Mucosa of rectum (tissue), 2 donors: Measurements from ENCODE around the gene GEMIN7.

ENCODE experiments used
- H3K27ac ChIP-seq, 2 donors: one replicate each; pipeline ENCODE4 v1.7.0; 2013; ENCODE audit warnings: inconsistent platforms in 2 of 2, low read depth in 2 of 2, low read length in 2 of 2
- H3K27me3 ChIP-seq, 2 donors: one replicate each; pipeline ENCODE4 v1.7.0; 2013; ENCODE audit warnings: low read length in 2 of 2; ENCODE audit not compliant: control insufficient read depth in 2 of 2, insufficient read depth in 2 of 2
- H3K36me3 ChIP-seq, 2 donors: one replicate each; pipeline ENCODE4 v1.7.0; 2013; ENCODE audit warnings: low read length in 2 of 2; ENCODE audit not compliant: control insufficient read depth in 2 of 2, insufficient read depth in 2 of 2
- H3K4me1 ChIP-seq, 2 donors: one replicate each; pipeline ENCODE4 v1.7.0; 2013; ENCODE audit warnings: low read length in 2 of 2, mild to moderate bottlenecking in 1 of 2; ENCODE audit not compliant: control insufficient read depth in 2 of 2, insufficient read depth in 2 of 2
- H3K4me3 ChIP-seq, 2 donors: one replicate each; pipeline ENCODE4 v1.7.0; 2013; ENCODE audit warnings: low read length in 2 of 2
- H3K9ac ChIP-seq, 2 donors: one replicate each; pipeline ENCODE4 v1.7.0; 2013; ENCODE audit warnings: low read length in 2 of 2, low read depth in 1 of 2, mild to moderate bottlenecking in 1 of 2
- H3K9me3 ChIP-seq, 2 donors: one replicate each; pipeline ENCODE4 v1.7.0; 2013; ENCODE audit warnings: low read length in 2 of 2; ENCODE audit not compliant: control insufficient read depth in 2 of 2
- donor health status: healthy.
- donor health status: Normal muscosa, but diverticular disease.

GEMIN7 gene

DNA sequence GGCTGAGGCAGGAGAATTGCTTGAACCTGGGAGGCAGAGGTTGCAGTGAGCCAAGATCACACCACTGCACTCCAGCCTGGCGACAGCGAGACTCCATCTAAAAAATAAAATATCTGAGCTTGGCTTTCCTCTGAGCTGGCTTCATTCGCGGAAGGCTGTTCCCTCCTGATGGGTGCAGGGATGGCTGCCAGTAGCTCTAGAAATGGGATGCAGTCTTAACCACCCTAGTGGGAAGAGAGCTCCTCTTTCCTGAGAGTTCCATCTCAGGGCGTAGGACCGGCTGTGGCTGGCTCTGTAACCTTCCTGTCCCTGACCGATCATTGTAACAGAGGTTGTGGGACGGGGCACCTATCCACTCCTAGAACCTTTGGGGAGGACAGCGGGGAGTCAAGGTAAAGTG lies 46.3 kb downstream of the GEMIN7 start:
- H3K27me3 ChIP-seq, result no peaks in the 10 kb centered on the region
- peaks cover 0 to 3% of the 10 kb centered on the region in 2 donors for H3K36me3 ChIP-seq
- no peak overlapping the region for H3K4me3 ChIP-seq
- H3K9me3 ChIP-seq, result no peaks in the 10 kb centered on the region
- no peak overlapping the region for H3K9ac ChIP-seq
- H3K27ac ChIP-seq, result no peak overlapping the region
- peaks cover 14 to 19% of the 10 kb centered on the region in 2 donors for H3K4me1 ChIP-seq

DNA sequence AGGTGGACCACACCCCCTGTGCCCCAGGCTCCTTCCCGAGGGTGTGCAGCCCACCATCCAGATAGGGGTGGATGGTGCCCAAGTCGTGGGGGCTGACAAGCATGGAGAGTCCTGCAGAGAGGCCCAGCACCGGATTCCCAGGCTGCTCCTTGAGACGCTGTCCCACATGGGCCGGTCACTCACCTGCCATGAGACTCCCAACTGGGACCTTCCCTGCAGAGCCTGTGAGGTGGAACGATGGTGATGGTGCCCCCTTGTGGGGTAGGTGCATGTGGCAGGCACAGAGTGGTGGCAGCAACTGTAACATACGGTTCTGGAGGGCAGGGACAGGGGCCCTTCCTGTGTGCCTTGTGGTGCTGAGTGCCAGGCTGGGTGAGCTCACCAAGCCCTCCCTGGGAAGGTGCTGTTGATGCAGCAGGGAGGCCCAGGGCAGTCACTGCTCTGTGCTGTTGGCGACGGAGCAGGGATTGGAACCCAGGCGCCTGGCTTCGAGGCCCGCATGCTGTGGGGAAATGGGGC lies 47.0 kb downstream of the GEMIN7 start:
- no peaks in the 10 kb centered on the region for H3K9me3 ChIP-seq
- H3K27ac ChIP-seq, result no peak overlapping the region
- peaks cover 14 to 19% of the 10 kb centered on the region in 2 donors for H3K4me1 ChIP-seq
- no peak overlapping the region for H3K9ac ChIP-seq
- H3K27me3 ChIP-seq, result no peaks in the 10 kb centered on the region
- no peak overlapping the region for H3K4me3 ChIP-seq
- H3K36me3 ChIP-seq, result peaks cover 0 to 3% of the 10 kb centered on the region in 2 donors

DNA sequence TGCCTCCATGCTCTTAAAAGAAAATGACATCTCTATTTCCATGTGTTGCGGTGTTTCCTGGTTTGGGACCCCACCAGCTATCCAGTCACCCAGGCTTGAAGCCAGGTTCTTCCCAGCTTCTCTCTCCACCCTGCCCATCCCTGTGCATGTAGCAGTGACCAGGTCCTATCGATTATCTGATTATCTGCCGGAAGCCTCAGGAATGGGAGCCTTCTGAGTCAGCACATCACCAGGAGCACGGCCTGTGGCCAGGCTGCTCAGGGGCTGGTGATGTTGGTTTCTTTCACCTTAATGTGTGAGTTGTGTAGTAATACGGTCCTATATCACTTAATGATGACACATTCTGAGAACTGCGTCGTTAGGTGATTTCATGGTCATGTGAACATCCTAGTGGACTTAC lies 47.6 kb downstream of the GEMIN7 start:
- Histone ChIP-seq H3K9me3 (no peaks in the 10 kb centered on the region), H3K36me3 (peaks cover 0 to 3% of the 10 kb centered on the region in 2 donors), H3K27me3 (no peaks in the 10 kb centered on the region), H3K27ac (no peak overlapping the region), H3K4me3 (no peak overlapping the region), H3K9ac (no peak overlapping the region), H3K4me1 (peaks cover 12 to 14% of the 10 kb centered on the region in 2 donors)

DNA sequence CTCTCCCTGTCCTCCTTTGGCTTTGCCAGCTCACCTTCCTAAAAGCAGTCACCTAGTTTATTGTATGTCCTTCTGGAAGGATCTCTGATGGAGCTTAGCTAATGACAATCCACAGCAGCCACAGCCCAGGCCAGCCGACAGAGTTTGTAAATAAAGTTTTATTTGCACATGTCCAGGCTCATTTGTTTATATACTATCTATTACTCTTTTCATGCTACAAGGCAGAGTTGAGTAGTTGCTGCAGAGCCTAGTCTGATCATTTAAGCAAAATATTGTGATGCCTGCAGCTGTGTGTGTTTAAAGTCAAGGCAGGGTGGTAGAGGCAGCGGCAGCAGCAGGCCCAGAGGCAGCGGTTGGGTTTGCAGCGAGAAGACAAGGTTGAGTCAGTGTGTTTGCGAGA lies 49.1 kb downstream of the GEMIN7 start:
- no peak overlapping the region for H3K4me3 ChIP-seq
- peaks cover 0 to 3% of the 10 kb centered on the region in 2 donors for H3K36me3 ChIP-seq
- H3K4me1 ChIP-seq, result peaks cover 5 to 6% of the 10 kb centered on the region in 2 donors
- H3K27me3 ChIP-seq, result no peaks in the 10 kb centered on the region
- H3K9ac ChIP-seq, result no peak overlapping the region
- H3K27ac ChIP-seq, result no peak overlapping the region
- no peaks in the 10 kb centered on the region for H3K9me3 ChIP-seq

DNA sequence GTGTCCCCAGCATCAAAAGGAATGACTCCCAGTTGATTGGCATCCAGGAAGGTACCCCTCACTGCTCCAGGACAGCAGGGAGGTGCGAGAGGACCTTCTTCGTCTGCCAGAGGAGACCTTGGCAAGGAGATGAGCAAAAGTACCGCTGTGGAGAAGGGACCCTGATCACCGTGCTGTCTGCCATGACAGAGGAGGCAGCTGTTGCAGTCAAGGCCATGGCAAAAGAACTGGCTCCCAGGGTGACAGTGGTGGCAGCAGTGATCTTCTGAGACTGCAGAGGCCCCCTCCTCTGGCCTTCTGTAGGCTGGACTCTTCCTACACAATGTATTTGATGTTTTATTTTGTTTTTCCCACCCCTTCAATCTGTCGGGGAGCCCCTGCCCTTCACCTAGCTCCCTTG lies 49.7 kb downstream of the GEMIN7 start:
- Histone ChIP-seq H3K9ac (no peak overlapping the region), H3K4me1 (peaks cover 5 to 6% of the 10 kb centered on the region in 2 donors), H3K9me3 (no peaks in the 10 kb centered on the region), H3K36me3 (peaks cover 0 to 3% of the 10 kb centered on the region in 2 donors), H3K27me3 (no peaks in the 10 kb centered on the region), H3K4me3 (no peak overlapping the region), H3K27ac (no peak overlapping the region)

DNA sequence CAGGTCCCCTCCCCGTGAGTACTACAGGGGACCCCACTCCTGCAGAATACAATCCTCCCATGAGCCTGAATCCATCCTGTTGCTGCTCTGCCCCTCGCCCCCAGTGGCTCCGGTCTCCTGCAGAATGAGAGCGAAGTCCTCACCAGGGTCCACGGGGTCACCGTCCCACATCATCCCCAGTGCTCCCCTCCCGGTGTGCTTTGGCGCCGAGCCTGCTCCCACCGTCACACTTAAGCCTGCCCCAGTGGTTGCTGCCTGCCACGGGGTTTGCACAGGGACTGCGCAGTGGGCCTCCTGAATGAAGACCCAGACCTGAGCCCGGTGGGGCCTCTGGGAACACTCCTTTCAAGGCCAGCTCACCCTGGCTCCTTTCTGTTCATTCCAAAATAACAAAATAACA lies 51.2 kb downstream of the GEMIN7 start:
- H3K4me3 ChIP-seq, result no peak overlapping the region
- H3K36me3 ChIP-seq, result peaks cover 0 to 3% of the 10 kb centered on the region in 2 donors
- H3K9ac ChIP-seq, result no peak overlapping the region
- H3K9me3 ChIP-seq, result no peaks in the 10 kb centered on the region
- peaks cover 5 to 6% of the 10 kb centered on the region in 2 donors for H3K4me1 ChIP-seq
- H3K27ac ChIP-seq, result no peak overlapping the region
- H3K27me3 ChIP-seq, result no peaks in the 10 kb centered on the region

DNA sequence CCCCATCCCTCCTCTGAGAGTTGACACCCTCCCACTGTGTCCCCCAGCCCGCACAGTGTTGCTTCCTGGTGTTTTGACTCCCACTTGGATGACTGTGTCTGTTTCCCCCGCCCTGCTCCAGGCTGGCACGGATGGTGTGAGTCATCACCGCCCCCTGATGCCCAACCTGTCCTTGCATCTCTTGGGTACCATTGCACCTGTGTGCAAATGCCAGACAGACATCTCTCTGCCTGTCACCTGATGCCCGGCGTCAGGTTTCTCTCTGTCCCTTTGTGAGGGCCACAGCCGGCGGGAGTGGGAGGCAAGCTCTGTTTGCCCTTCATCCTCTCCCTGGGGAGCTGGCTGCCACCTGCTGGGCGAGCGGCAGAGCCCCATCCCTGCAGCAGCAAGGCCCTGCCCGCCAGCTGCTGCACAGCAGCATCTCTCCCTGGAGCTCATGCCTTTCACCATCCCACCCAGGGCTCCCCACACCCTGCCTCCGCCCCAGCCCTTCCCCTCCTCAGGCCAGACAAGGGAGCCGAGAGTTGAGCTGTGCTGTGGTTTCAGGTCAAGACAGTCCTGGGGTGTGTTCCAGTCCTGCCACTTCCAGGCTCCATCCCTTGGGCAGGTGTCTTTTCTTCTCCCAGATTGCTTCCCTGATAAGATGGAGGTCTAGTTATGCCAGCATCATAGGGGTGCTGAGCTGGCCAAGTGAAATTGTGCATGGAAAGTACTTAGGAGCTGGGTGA lies 52.0 kb downstream of the GEMIN7 start:
- Histone ChIP-seq H3K36me3 (peaks cover 0 to 3% of the 10 kb centered on the region in 2 donors), H3K27me3 (no peaks in the 10 kb centered on the region), H3K27ac (no peak overlapping the region), H3K9me3 (no peaks in the 10 kb centered on the region), H3K4me3 (no peak overlapping the region), H3K9ac (no peak overlapping the region), H3K4me1 (peaks cover under 1 to 3% of the 10 kb centered on the region in 2 donors)

DNA sequence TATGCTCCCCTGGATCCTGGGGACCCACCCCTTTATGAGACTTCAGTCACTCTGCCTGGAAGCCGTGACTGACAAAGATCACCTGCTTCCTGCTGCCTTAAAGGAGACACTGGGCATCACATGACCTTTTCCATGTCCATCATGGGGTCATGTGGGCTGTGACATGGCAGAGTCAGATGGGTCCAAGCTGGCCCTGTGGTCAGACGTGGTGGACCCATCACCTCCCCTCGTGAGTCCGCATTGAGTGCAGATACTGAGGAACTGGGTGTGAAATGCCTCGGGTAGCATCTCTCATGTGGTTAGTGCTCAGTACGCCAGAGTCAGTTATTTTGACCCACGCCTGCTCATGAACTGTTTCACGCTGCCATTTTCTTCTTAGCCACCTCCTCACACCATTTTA lies 54.6 kb downstream of the GEMIN7 start:
- Histone ChIP-seq H3K4me3 (no peak overlapping the region), H3K9me3 (no peaks in the 10 kb centered on the region), H3K4me1 (peaks cover 0 to 8% of the 10 kb centered on the region in 2 donors), H3K27ac (no peak overlapping the region), H3K9ac (no peak overlapping the region), H3K27me3 (no peaks in the 10 kb centered on the region), H3K36me3 (no peaks in the 10 kb centered on the region)

DNA sequence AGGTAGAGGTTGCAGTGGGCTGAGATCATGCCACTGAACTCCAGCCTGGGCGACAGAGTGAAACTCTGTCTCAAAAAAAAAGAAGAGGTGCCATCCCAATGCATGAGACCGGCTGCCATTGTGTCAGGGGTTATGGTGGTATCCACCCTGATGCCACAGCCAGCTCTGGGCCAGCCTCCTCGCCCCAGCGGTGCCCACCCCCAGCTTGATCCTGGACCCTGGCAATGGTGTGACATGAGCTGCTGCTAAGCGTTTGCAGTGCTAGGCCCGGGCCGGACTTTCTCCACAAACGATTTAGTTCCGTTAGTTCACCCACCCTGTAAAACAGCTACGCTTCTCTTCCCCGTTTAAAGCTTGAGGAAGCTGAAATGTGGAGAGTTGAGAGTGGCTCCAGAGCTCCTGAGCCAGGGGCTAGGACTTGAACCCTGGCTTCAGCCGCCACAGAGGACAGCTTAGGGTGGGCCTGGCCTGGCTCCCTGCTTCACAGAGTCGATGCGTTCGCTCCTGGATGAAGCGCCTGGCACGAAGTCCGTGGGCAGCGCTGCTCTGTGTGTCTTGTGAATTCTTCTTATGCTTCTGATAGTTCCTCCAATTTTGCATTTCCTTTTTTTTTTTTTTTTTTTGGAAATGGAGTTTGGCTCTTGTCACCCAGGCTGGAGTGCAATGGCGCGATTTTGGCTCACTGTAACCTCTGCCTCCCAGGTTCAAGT lies 56.3 kb downstream of the GEMIN7 start:
- no peak overlapping the region for H3K27ac ChIP-seq
- no peak overlapping the region for H3K9ac ChIP-seq
- H3K36me3 ChIP-seq, result no peaks in the 10 kb centered on the region
- H3K27me3 ChIP-seq, result no peaks in the 10 kb centered on the region
- H3K9me3 ChIP-seq, result no peaks in the 10 kb centered on the region
- no peak overlapping the region for H3K4me3 ChIP-seq
- H3K4me1 ChIP-seq, result peaks cover 0 to 8% of the 10 kb centered on the region in 2 donors

DNA sequence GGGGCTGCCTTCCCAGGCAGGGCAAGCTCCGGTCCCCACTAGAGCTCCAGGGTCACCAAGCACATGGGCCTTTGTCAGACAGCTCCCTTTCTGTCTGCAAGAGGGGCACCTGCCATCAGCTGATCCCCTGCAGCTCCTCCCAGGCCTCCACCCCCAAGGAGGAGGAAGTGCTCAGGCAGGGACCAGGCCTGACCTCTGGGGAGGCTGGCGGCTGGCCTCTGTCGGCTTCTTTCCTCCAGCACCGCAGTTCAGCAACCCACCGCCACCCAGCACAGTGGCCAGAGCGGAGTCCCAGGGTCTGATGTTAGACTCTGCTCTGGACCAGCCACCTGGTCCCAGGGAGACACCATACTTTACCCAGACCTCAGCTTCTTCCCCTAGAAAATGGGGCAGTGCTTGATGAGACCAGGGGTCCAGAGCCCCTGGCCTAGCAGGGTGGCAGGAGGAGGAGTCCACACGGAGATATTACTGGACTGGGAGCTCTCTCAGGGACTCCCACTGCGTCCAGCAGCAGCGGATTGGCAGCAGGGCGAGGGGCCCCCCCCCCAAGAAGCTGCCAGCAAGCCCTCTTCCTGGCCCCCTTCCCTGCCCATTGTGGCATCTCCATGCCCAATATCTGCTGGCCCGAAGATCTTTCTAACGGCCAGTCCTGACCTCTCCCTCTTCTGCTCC lies 57.6 kb downstream of the GEMIN7 start:
- Histone ChIP-seq H3K27ac (peak overlapping the region; percentile 58 to 72), H3K4me3 (no peak overlapping the region), H3K36me3 (peaks cover 9% of the 10 kb centered on the region in 2 donors), H3K4me1 (peaks cover 0 to 8% of the 10 kb centered on the region in 2 donors), H3K9me3 (no peaks in the 10 kb centered on the region), H3K9ac (no peak overlapping the region), H3K27me3 (no peaks in the 10 kb centered on the region)
